NB4 (cell line): ENCODE data around the gene CBX5.

Experiments
- CTCF ChIP-seq: IDR thresholded peaks from one replicate; pipeline ENCODE4 v1.5.1; 2012; ENCODE audit warnings: low read depth, low read length
- MAX ChIP-seq: IDR thresholded peaks from 2 replicates; pipeline ENCODE4 v1.6.1; 2011; ENCODE audit warnings: low read depth, low read length
- MYC ChIP-seq: IDR thresholded peaks from 2 replicates; pipeline ENCODE4 v1.6.1; 2011; ENCODE audit warnings: low read depth, low read length
- POLR2A ChIP-seq: IDR thresholded peaks from 2 replicates; pipeline ENCODE4 v1.6.1; 2011; ENCODE audit warnings: mild to moderate bottlenecking; ENCODE audit not compliant: insufficient read length; ENCODE audit errors: extremely low read depth

DNA sequence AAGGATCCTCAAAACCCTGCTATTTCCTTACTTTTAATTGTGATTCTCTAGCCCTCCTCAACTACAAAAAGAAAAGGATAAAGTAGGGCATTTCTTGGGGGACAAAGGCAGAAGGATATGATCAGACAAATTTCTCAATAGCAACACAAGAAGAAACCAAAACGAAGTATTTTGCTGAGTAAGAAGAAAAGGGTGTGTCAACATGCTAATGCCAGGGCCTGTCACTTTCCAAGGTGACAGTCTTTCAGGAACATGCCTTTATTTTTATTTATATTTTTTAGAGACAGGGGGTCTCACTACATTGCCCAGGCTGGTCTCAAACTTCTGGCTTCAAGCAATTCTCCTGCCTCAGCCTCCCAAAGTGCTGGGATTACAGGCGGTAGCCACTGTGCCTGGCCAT is 39.8 kb downstream of the CBX5 start:
- TF ChIP-seq CTCF (no peak), POLR2A (no peak), MYC (no peak), MAX (no peak)
